HG03439 (cell line): ENCODE results near the gene HBS1L.

Experiments
- ATAC-seq: cut with Tn5 transposase; IDR thresholded peaks from one replicate; pipeline ENCODE4 v1.9.1; 2021; ENCODE audit warnings: mild to moderate bottlenecking, moderate library complexity; ENCODE audit not compliant: unreplicated experiment

Gene HBS1L

GRCh38 chr6:134954272-134955000 is 100.2 kb downstream of the HBS1L start:
- no peak for ATAC-seq

GRCh38 chr6:134951494-134952263 is 102.9 kb downstream of the HBS1L start:
- ATAC-seq: no peak

- ATAC-seq: no peak
These were observed 104.1 kb downstream of the HBS1L start for GRCh38 chr6:134950482-134950881.

- no peak for ATAC-seq
These were observed 104.7 kb downstream of the HBS1L start, which contains the start of gene ALDH8A1 for GRCh38 chr6:134949927-134950326. ALDH8A1 (minus strand) TSS chr6:134950101; CDS start chr6:134950053, 48 bp downstream.

GRCh38 chr6:134948691-134949090 is 105.9 kb downstream of the HBS1L start:
- ATAC-seq: no peak

GRCh38 chr6:134948142-134948541 is 106.5 kb downstream of the HBS1L start:
- no peak for ATAC-seq

GRCh38 chr6:134945045-134945444 is 109.6 kb downstream of the HBS1L start:
- no peak for ATAC-seq

- no peak for ATAC-seq
These were observed 111.0 kb downstream of the HBS1L start for GRCh38 chr6:134943522-134944111.

- no peak for ATAC-seq
These were observed 115.7 kb downstream of the HBS1L start for GRCh38 chr6:134938896-134939295.

- no peak for ATAC-seq
These were observed 117.2 kb downstream of the HBS1L start for GRCh38 chr6:134937426-134937825.

GRCh38 chr6:134936931-134937330 is 117.7 kb downstream of the HBS1L start:
- no peak for ATAC-seq

GRCh38 chr6:134936476-134936875 is 118.1 kb downstream of the HBS1L start:
- ATAC-seq: no peak

- no peak for ATAC-seq
These were observed 119.7 kb downstream of the HBS1L start for GRCh38 chr6:134934793-134935485.

GRCh38 chr6:134932535-134933470 is 121.8 kb downstream of the HBS1L start:
- ATAC-seq: no peak

- ATAC-seq: no peak
These were observed 122.5 kb downstream of the HBS1L start for GRCh38 chr6:134932098-134932497.

- no peak for ATAC-seq
These were observed 124.2 kb downstream of the HBS1L start for GRCh38 chr6:134930463-134930862.

GRCh38 chr6:134928151-134928900 is 126.3 kb downstream of the HBS1L start:
- ATAC-seq: no peak

GRCh38 chr6:134925800-134926199 is 128.8 kb downstream of the HBS1L start:
- no peak for ATAC-seq

- ATAC-seq: no peak
These were observed 132.8 kb downstream of the HBS1L start for GRCh38 chr6:134921721-134922261.
